Measurements from ENCODE around the gene ARHGAP9.

The ARHGAP9 gene

GRCh38 chr12:57498571-57498970 lies 18.9 kb upstream of the ARHGAP9 start:
- TF ChIP-seq EZH2phosphoT487 (IDR thresholded peaks at IDR 0.05; ENCODE audit: low read length) (no peak), CTCF (IDR thresholded peaks at IDR 0.05; ENCODE audit: low read length) (no peak), EZH2 (optimal IDR thresholded peaks at IDR 0.05; ENCODE audit: low read depth, low read length) (no peak)
- Histone ChIP-seq H3K4me2 (ENCODE audit: low read depth, low read length) (no peak overlapping the region), H3K9ac (ENCODE audit: low read length) (no peak overlapping the region), H3K27me3 (replicated peaks; ENCODE audit: insufficient read depth, low read length) (no peaks in the 10 kb centered on the region), H3K9me3 (replicated peaks; ENCODE audit: insufficient read depth, low read length) (no peaks in the 10 kb centered on the region), H3F3A (ENCODE audit: insufficient read depth, low read length) (no peaks in the 10 kb centered on the region), H3K27ac (ENCODE audit: low read length) (no peak overlapping the region), H4K20me1 (ENCODE audit: insufficient read depth, low read length) (no peaks in the 10 kb centered on the region), H3K4me3 (ENCODE audit: low read length) (no peak overlapping the region), H3K4me1 (ENCODE audit: low read length) (no peaks in the 10 kb centered on the region), H3K9me2 (replicated peaks; ENCODE audit: insufficient read depth, low read length) (no peaks in the 10 kb centered on the region), H3K79me2 (ENCODE audit: low read length) (peaks cover 10% of the 10 kb centered on the region), H3K36me3 (replicated peaks; ENCODE audit: insufficient read depth, low read length) (peaks cover 14% of the 10 kb centered on the region), H2AFZ (ENCODE audit: low read length) (no peak overlapping the region)
- no peak for DNase-seq

DNA sequence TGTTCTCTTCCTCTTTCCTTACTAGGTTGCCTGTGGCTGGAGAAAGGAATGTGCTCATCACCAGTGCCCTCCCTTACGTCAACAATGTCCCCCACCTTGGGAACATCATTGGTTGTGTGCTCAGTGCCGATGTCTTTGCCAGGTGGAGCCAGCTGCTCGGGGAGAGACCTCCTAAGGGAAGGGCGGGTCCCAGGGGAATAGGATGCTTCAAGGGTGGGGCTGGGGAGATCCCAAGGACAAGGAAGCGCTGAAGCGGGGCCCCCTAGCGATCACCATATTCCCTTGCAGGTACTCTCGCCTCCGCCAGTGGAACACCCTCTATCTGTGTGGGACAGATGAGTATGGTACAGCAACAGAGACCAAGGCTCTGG lies 18.5 kb upstream of the ARHGAP9 start:
- Histone ChIP-seq H3K27ac (ENCODE audit: low read length) (no peak overlapping the region), H3K4me1 (ENCODE audit: low read length) (no peaks in the 10 kb centered on the region), H3F3A (ENCODE audit: insufficient read depth, low read length) (no peaks in the 10 kb centered on the region), H3K9me3 (replicated peaks; ENCODE audit: insufficient read depth, low read length) (no peaks in the 10 kb centered on the region), H3K4me2 (ENCODE audit: low read depth, low read length) (no peak overlapping the region), H3K36me3 (replicated peaks; ENCODE audit: insufficient read depth, low read length) (peaks cover 14% of the 10 kb centered on the region), H3K4me3 (ENCODE audit: low read length) (no peak overlapping the region), H3K9ac (ENCODE audit: low read length) (no peak overlapping the region), H3K79me2 (ENCODE audit: low read length) (peaks cover 10% of the 10 kb centered on the region), H2AFZ (ENCODE audit: low read length) (no peak overlapping the region), H4K20me1 (ENCODE audit: insufficient read depth, low read length) (no peaks in the 10 kb centered on the region), H3K9me2 (replicated peaks; ENCODE audit: insufficient read depth, low read length) (no peaks in the 10 kb centered on the region), H3K27me3 (replicated peaks; ENCODE audit: insufficient read depth, low read length) (no peaks in the 10 kb centered on the region)
- no peak for TF ChIP-seq EZH2phosphoT487 (IDR thresholded peaks at IDR 0.05; ENCODE audit: low read length)
- no peak for TF ChIP-seq EZH2 (optimal IDR thresholded peaks at IDR 0.05; ENCODE audit: low read depth, low read length)
- no peak for TF ChIP-seq CTCF (IDR thresholded peaks at IDR 0.05; ENCODE audit: low read length)
- DNase-seq = no peak

GRCh38 chr12:57497223-57498131 lies 17.8 kb upstream of the ARHGAP9 start:
- TF ChIP-seq EZH2 (optimal IDR thresholded peaks at IDR 0.05; ENCODE audit: low read depth, low read length) (no peak), CTCF (IDR thresholded peaks at IDR 0.05; ENCODE audit: low read length) (no peak), EZH2phosphoT487 (IDR thresholded peaks at IDR 0.05; ENCODE audit: low read length) (no peak)
- DNase-seq = no peak
- Histone ChIP-seq H3K9me2 (replicated peaks; ENCODE audit: insufficient read depth, low read length) (no peaks in the 10 kb centered on the region), H3K27me3 (replicated peaks; ENCODE audit: insufficient read depth, low read length) (no peaks in the 10 kb centered on the region), H3K9ac (ENCODE audit: low read length) (no peak overlapping the region), H3K27ac (ENCODE audit: low read length) (no peak overlapping the region), H3K9me3 (replicated peaks; ENCODE audit: insufficient read depth, low read length) (no peaks in the 10 kb centered on the region), H3F3A (ENCODE audit: insufficient read depth, low read length) (no peaks in the 10 kb centered on the region), H3K4me1 (ENCODE audit: low read length) (no peaks in the 10 kb centered on the region), H3K4me3 (ENCODE audit: low read length) (no peak overlapping the region), H3K79me2 (ENCODE audit: low read length) (peaks cover 10% of the 10 kb centered on the region), H3K4me2 (ENCODE audit: low read depth, low read length) (no peak overlapping the region), H3K36me3 (replicated peaks; ENCODE audit: insufficient read depth, low read length) (peaks cover 14% of the 10 kb centered on the region), H2AFZ (ENCODE audit: low read length) (no peak overlapping the region), H4K20me1 (ENCODE audit: insufficient read depth, low read length) (no peaks in the 10 kb centered on the region)

All from MM.1S (cell line).